GM12801 (cell line): ENCODE data around the gene PNMA6F.

ENCODE experiments used
- CTCF ChIP-seq: IDR thresholded peaks from one replicate; pipeline ENCODE4 v1.5.1; 2011; ENCODE audit warnings: control low read depth; ENCODE audit not compliant: insufficient read length; ENCODE audit errors: extremely low read depth

Gene PNMA6F

GRCh38 chrX:153342762-153343558 lies 21.4 kb upstream of the PNMA6F start:
- no peak for TF ChIP-seq CTCF

- no peak for TF ChIP-seq CTCF
These were observed 18.5 kb upstream of the PNMA6F start for GRCh38 chrX:153340111-153340510.

GRCh38 chrX:153339662-153340061 lies 18.1 kb upstream of the PNMA6F start:
- no peak for TF ChIP-seq CTCF

- TF ChIP-seq CTCF: no peak
These were observed 17.3 kb upstream of the PNMA6F start for GRCh38 chrX:153338836-153339235.

- no peak for TF ChIP-seq CTCF
These were observed 15.4 kb upstream of the PNMA6F start for GRCh38 chrX:153336988-153337387.

- TF ChIP-seq CTCF: no peak
These were observed 14.7 kb upstream of the PNMA6F start for GRCh38 chrX:153336121-153336894.

GRCh38 chrX:153334654-153335295 lies 13.2 kb upstream of the PNMA6F start:
- no peak for TF ChIP-seq CTCF
